ENCODE results near the gene CPLX1.

The CPLX1 gene

GRCh38 chr4:855880-856224, 29.9 kb upstream of the CPLX1 start:
- no peak for DNase-seq (ENCODE audit: low read depth in 2 of 2)

- DNase-seq (ENCODE audit: low read depth in 2 of 2) = no peak
These were observed 28.4 kb upstream of the CPLX1 start for GRCh38 chr4:854356-854755.

- DNase-seq (ENCODE audit: low read depth in 2 of 2) = no peak
These were observed 27.5 kb upstream of the CPLX1 start for GRCh38 chr4:853416-853781.

GRCh38 chr4:851701-852430, 25.9 kb upstream of the CPLX1 start:
- no peak for DNase-seq (ENCODE audit: low read depth in 2 of 2)

GRCh38 chr4:850323-850945, 24.5 kb upstream of the CPLX1 start:
- DNase-seq (ENCODE audit: low read depth in 2 of 2) = no peak

- DNase-seq (ENCODE audit: low read depth in 2 of 2) = no peak
These were observed 23.7 kb upstream of the CPLX1 start for GRCh38 chr4:849478-850175.

- DNase-seq (ENCODE audit: low read depth in 2 of 2) = no peak
These were observed 23.0 kb upstream of the CPLX1 start for GRCh38 chr4:848803-849477.

- DNase-seq (ENCODE audit: low read depth in 2 of 2) = no peak
These were observed 22.4 kb upstream of the CPLX1 start for GRCh38 chr4:848307-848691.

- no peak for DNase-seq (ENCODE audit: low read depth in 2 of 2)
These were observed 19.9 kb upstream of the CPLX1 start for GRCh38 chr4:845836-846251.

- no peak for DNase-seq (ENCODE audit: low read depth in 2 of 2)
These were observed 19.4 kb upstream of the CPLX1 start for GRCh38 chr4:845233-845835.

- no peak for DNase-seq (ENCODE audit: low read depth in 2 of 2)
These were observed 18.9 kb upstream of the CPLX1 start for GRCh38 chr4:844752-845232.

GRCh38 chr4:839675-840443, 13.9 kb upstream of the CPLX1 start:
- DNase-seq (ENCODE audit: low read depth in 2 of 2) = no peak

GRCh38 chr4:837772-838171, 11.8 kb upstream of the CPLX1 start:
- no peak for DNase-seq (ENCODE audit: low read depth in 2 of 2)

GRCh38 chr4:836750-837301, 10.9 kb upstream of the CPLX1 start:
- no peak for DNase-seq (ENCODE audit: low read depth in 2 of 2)

- no peak for DNase-seq (ENCODE audit: low read depth in 2 of 2)
These were observed 10.1 kb upstream of the CPLX1 start for GRCh38 chr4:836003-836511.

- DNase-seq (ENCODE audit: low read depth in 2 of 2) = no peak
These were observed 9.4 kb upstream of the CPLX1 start for GRCh38 chr4:835148-836002.

- DNase-seq (ENCODE audit: low read depth in 2 of 2) = no peak
These were observed 8.6 kb upstream of the CPLX1 start for GRCh38 chr4:834368-835147.

GRCh38 chr4:833731-834367, 7.9 kb upstream of the CPLX1 start:
- no peak for DNase-seq (ENCODE audit: low read depth in 2 of 2)

- no peak for DNase-seq (ENCODE audit: low read depth in 2 of 2)
These were observed 7.2 kb upstream of the CPLX1 start for GRCh38 chr4:833156-833555.

All from activated CD4-positive, alpha-beta T cell treated with anti-CD3 and anti-CD28 coated beads for 24 hours (primary cell).